ENCODE results near the gene ANKRD33B. TPM values are rescaled to one million over a fixed set of nuclear protein-coding genes. Genes with fewer than 3 reads are reported as not detected.

The ANKRD33B gene
- total and polyA plus RNA-seq, 2 of the 8 experiments (the other 6 are each of a cell fraction or from before 2014, with no cell fraction given): 6.9 to 20.6 TPM

- TF ChIP-seq CHD7 (IDR thresholded peaks at IDR 0.05; ENCODE audit: insufficient replicate concordance, low read length) (no peak), KDM5A (IDR thresholded peaks at IDR 0.05; ENCODE audit: low read length) (no peak), SUZ12 (IDR thresholded peaks at IDR 0.05; ENCODE audit: low read length) (no peak)
These were observed 41.1 kb downstream of the ANKRD33B start (continued) for GRCh38 chr5:10604975-10605374.
